ENCODE results near the gene POGK.

DNA sequence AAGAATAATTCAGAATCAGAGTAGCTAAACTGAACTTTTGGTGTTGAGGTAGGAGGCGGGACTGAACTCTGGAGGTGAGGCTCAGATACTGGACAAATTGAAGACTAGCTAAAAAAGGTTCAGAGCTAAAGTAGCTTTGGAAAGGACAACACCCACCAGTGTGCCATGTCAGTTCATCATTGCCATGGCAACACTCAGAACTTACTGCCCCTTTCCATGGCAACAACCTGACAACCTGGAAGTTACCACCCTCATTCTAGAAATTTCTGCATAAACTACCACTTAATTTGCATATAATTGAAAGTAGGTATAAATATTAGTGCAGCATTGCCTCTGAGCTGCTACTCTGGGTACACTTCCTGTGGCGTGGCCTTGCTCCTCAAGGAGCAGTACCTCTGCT, 30.3 kb upstream of the POGK start:
- TF ChIP-seq, protein P1, sequence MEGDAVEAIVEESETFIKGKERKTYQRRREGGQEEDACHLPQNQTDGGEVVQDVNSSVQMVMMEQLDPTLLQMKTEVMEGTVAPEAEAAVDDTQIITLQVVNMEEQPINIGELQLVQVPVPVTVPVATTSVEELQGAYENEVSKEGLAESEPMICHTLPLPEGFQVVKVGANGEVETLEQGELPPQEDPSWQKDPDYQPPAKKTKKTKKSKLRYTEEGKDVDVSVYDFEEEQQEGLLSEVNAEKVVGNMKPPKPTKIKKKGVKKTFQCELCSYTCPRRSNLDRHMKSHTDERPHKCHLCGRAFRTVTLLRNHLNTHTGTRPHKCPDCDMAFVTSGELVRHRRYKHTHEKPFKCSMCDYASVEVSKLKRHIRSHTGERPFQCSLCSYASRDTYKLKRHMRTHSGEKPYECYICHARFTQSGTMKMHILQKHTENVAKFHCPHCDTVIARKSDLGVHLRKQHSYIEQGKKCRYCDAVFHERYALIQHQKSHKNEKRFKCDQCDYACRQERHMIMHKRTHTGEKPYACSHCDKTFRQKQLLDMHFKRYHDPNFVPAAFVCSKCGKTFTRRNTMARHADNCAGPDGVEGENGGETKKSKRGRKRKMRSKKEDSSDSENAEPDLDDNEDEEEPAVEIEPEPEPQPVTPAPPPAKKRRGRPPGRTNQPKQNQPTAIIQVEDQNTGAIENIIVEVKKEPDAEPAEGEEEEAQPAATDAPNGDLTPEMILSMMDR (IDR thresholded peaks at IDR 0.05): no peak
- TF ChIP-seq POLR2A (IDR thresholded peaks at IDR 0.05) (no peak), POLR2AphosphoS5 (IDR thresholded peaks at IDR 0.05) (no peak)
